SH-SY5Y (cell line): ENCODE data around the gene MRS2.

Experiments used
- GATA2 ChIP-seq: IDR thresholded peaks from 2 replicates; pipeline ENCODE4 v1.6.1; 2011; ENCODE audit warnings: mild to moderate bottlenecking, low read depth, low read length
- GATA3 ChIP-seq: IDR thresholded peaks from 2 replicates; pipeline ENCODE4 v1.6.1; 2011; ENCODE audit warnings: low read depth, mild to moderate bottlenecking, low read length, moderate library complexity

DNA sequence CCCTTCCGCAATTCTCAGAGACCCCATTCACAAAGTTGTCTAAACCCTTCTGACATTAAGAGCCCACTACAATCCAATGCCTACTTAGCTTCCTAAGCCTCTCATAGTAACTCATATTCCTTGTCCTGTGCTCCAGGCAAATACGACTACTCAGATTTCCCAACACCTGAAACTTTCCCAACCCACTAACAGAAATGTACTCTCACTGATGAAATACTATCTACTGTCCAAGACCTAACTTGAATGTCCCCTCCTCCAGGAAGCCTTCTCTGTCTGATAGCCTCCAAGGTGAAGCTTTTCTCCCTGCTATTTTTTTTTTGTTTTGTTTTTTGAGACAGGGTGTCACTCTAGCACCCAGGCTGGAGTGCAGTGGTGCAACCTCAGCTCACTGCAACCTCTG lies 56.2 kb downstream of the MRS2 start:
- TF ChIP-seq GATA3 (no peak), GATA2 (no peak)
